ENCODE data around the gene FSTL1.

DNA sequence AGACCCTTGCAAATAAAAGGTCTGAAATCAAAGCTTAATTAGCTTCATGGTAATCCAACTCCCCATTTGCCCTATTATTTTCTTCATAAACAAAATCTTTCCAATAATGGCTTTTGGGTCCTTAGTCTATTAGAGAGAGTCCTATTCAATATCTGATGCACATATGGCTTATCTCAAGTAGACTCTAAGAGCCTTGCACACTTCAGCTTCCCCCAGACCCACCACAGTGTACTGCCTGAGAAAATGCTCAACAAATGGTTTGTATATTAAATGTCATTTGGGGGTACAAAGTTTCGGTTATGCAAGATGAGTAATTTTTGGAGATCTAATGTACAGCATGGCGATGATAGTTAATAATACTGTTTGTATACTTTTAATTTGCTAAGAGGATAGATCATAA is 28.9 kb downstream of the FSTL1 start:
- no peak for TF ChIP-seq GATA2 (IDR thresholded peaks at IDR 0.05; ENCODE audit: low read depth, low read length)
- no peak for TF ChIP-seq GATA3 (IDR thresholded peaks at IDR 0.05; ENCODE audit: low read depth, low read length)
